Ovary (tissue), 10 donors: ENCODE results near the gene ZDHHC19. TPM values are rescaled to one million over a fixed set of nuclear protein-coding genes. Genes with fewer than 3 reads are reported as not detected.

Experiments used
- DNase-seq, 5 donors: peaks; one replicate each; pipeline ENCODE4 v3.0.0-alpha.2; 2019 to 2020
- H3K27ac ChIP-seq, 2 donors: fragments of 200-600 bp; one replicate each; pipeline versions ENCODE4 v1.5.1 to v1.8.0; 2019 to 2022
- H3K27me3 ChIP-seq: fragments of 200-600 bp; one replicate; pipeline ENCODE4 v1.8.0; 2022
- H3K36me3 ChIP-seq: fragments of 200-600 bp; sonication (generic); one replicate; pipeline ENCODE4 v1.5.1; 2019
- H3K4me1 ChIP-seq: one replicate; pipeline ENCODE4 v1.8.1; 2013; ENCODE audit warnings: mild to moderate bottlenecking, moderate library complexity; ENCODE audit not compliant: insufficient read depth
- H3K4me3 ChIP-seq: fragments of 200-600 bp; sonication (generic); one replicate; pipeline ENCODE4 v1.5.1; 2017
- H3K9me3 ChIP-seq, 2 donors: fragments of 200-600 bp in 1 of 2; sonication (generic) in 1 of 2; one replicate each; pipeline versions ENCODE4 v1.5.1 to v1.8.1; 2013 to 2019; ENCODE audit warnings: mild to moderate bottlenecking in 1 of 2, moderate library complexity in 1 of 2
- CTCF ChIP-seq, 3 donors: fragments of 450-650 bp in 2 of 3; fragments of 200-600 bp in 1 of 3; IDR thresholded peaks; one replicate each; pipeline versions ENCODE4 v1.5.1 to v1.8.0; 2016 to 2022; ENCODE audit warnings: antibody characterized with exemption in 3 of 3, mild to moderate bottlenecking in 1 of 3
- EP300 ChIP-seq: sonication (generic); formaldehyde crosslinking; IDR thresholded peaks from one replicate; pipeline ENCODE4 v1.6.1; 2017; ENCODE audit warnings: antibody characterized with exemption
- POLR2A ChIP-seq: fragments of 450-650 bp; IDR thresholded peaks from one replicate; pipeline ENCODE4 v1.6.1; 2017; ENCODE audit warnings: antibody characterized with exemption, mild to moderate bottlenecking, moderate library complexity
- WGBS, 3 donors: extraction: QIAGEN DNeasy Blood & Tissue Kit in 1 of 3; methylation state at CpG; one replicate each; pipeline versions ENCODE4 v1.1.5 to v1.1.7; 2013 to 2017; 5-methylcytosine and 5-hydroxymethylcytosine counted together
- intact Hi-C, 4 donors: fragments of 100-400 bp; cut with DNase I; formaldehyde crosslinking; loops; one replicate each; pipeline versions ENCODE4 v1.11.0 to v1.15.1; 2022 to 2023
- long read RNA-seq, 3 donors: library from polyadenylated mRNA in 2 of 3; unstranded in 2 of 3; transcript quantifications; one replicate each; pipeline ENCODE4 v2.0.0 and lab custom pipeline, GENCODE V29; 2021 to 2026
- polyA plus RNA-seq, 2 donors: library from polyadenylated mRNA; stranded (reverse); fragments of 200-250 nt in 1 of 2; fragments of 350-450 nt in 1 of 2; fragmentation: Illumina TruSeq in 1 of 2; extraction: RNeasy Lipid Tissue Mini Kit (QIAGEN cat#74804) in 1 of 2; gene quantifications; one replicate each; pipeline ENCODE4 v1.2.3, GENCODE V29; 2013 to 2014
- total RNA-seq, 7 donors: library from RNA; depleted of rRNA in 2 of 7; stranded (reverse); fragments of >200 nt in 2 of 7; fragmentation: NEBNext Ultra II Directional in 3 of 7; extraction: Animal tissue kit (Norgen Biotek cat#: 25700) in 3 of 7; gene quantifications; one replicate each; pipeline versions ENCODE4 v1.1.0 to v1.2.4, GENCODE V29; 2016 to 2023
- donor health status: DM: no; HTN: no; CAD: no; lungs with moderate emphysema.
- donor health status: DM: no; HTN: no; CAD: no.
- donor health status: Bipolar disorder and iron deficiency.
- donor health status: DM: yes; HTN: yes; CAD: no.
- donor health status: DM: no; HTN: no; CAD: no.
- donor health status: DM: yes; HTN: yes; CAD: no.

ZDHHC19 gene
- total RNA-seq: 1 to 10 TPM in 6 of 7 donors, under 1 TPM in 1; 0.24 to 9.3 (median 3.8) TPM
- polyA plus RNA-seq: 1 to 10 TPM; 4.7 to 4.9 TPM
- long read RNA-seq, donor 1, partial matches to known transcripts: 1 of 6 reads
- long read RNA-seq, donor 1, other reads (novel, unspliced or antisense): 5 of 6 reads
- long read RNA-seq, donor 2: 0 reads
- long read RNA-seq, donor 3, partial matches to known transcripts: 0 of 1 reads
- long read RNA-seq, donor 3, other reads (novel, unspliced or antisense): 1 of 1 reads

DNA sequence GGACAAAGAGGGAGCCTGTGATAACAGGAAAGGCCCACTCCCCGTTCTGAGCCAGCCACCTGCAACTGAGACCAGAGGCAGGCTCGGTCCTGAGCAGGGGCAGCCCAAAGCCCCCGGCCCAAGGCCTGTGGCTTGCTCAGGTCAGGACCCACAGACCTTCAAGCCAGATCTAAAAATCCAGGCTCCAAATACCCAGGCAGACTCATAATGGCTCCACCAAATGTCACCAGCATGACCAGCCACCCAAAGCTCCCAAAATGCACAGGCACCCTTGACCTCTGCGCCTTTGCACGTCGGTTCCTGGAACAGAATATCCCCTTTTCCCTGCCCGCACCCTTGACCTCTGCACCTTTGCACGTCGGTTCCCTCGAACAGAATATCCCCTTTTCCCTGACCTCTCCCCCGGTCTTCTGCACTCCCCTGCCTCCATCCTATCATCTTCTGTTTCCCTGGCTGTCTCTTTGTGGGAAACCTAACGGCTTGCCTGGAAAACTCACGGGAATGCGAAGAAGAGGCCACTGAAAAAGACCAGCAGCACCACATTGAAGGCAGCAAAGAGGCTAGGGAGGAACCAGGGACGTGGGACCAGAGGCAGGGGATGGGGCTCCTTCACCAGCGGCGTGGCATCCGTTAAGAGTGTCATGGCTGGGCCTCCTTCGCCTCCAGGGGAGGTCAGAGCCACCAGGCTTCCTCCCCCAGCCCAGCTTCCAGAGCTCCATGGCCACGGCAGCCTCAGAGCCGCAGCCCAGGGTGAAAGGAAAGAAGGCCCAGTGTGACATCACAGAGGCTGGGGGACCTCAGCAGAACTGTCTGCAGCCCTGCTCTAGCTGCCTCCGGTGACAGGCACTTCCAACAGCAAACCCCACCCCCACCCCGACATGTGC is at the start of gene ZDHHC19:
TSS of gene ZDHHC19 (minus strand) at position 728 of the 884 bp plus-strand sequence. CDS start at position 643, 85 bp downstream.
- peak in 2 of 5 donors; percentile 38 to 58 for DNase-seq
- 53 to 56% (median 55%) methylated on average over 23 of the region's 23 CpGs for WGBS, 3 donors
- intact Hi-C loops: no loop called here
- Histone ChIP-seq H3K9me3 (no peaks in the 10 kb centered on the region), H3K36me3 (no peaks in the 10 kb centered on the region), H3K4me1 (peaks cover 9% of the 10 kb centered on the region), H3K27me3 (no peaks in the 10 kb centered on the region), H3K27ac (peak within 1 kb of the TSS in 1 of 2 donors; percentile 71), H3K4me3 (no peak within 1 kb of the TSS)
- no peak for TF ChIP-seq EP300
- no peak for TF ChIP-seq POLR2A
- no peak for TF ChIP-seq CTCF (IDR thresholded peaks at IDR 0.05)

- no peak overlapping the region for H3K4me3 ChIP-seq
- H3K9me3 ChIP-seq: no peaks in the 10 kb centered on the region
- WGBS, 3 donors: 95 to 97% (median 97%) methylated on average over 4 of the region's 4 CpGs
- DNase-seq: no peak
- H3K27me3 ChIP-seq: no peaks in the 10 kb centered on the region
- H3K36me3 ChIP-seq: no peaks in the 10 kb centered on the region
- no peaks in the 10 kb centered on the region for H3K4me1 ChIP-seq
- H3K27ac ChIP-seq: no peak overlapping the region
- TF ChIP-seq EP300 (no peak), POLR2A (no peak)
- intact Hi-C loops: no loop called here
Measured at GRCh38 chr3:196260784-196261183, 49.6 kb upstream of the ZDHHC19 start.

GRCh38 chr3:196255776-196256175 is 44.6 kb upstream of the ZDHHC19 start:
- Histone ChIP-seq H3K27me3 (no peaks in the 10 kb centered on the region), H3K36me3 (no peaks in the 10 kb centered on the region), H3K27ac (no peak overlapping the region), H3K9me3 (no peaks in the 10 kb centered on the region), H3K4me1 (no peaks in the 10 kb centered on the region), H3K4me3 (no peak overlapping the region)
- WGBS, 3 donors: 64 to 82% (median 70%) methylated on average over 1 of the region's 1 CpG
- TF ChIP-seq CTCF (IDR thresholded peaks at IDR 0.05) (no peak), EP300 (no peak), POLR2A (no peak)
- intact Hi-C loops: loop anchor here in 3 of 4 donors (5.0 to 10.0 kb wide), 2 partner anchors 429 to 432 kb away; no protein-coding TSS in a partner anchor
- DNase-seq: no peak

DNA sequence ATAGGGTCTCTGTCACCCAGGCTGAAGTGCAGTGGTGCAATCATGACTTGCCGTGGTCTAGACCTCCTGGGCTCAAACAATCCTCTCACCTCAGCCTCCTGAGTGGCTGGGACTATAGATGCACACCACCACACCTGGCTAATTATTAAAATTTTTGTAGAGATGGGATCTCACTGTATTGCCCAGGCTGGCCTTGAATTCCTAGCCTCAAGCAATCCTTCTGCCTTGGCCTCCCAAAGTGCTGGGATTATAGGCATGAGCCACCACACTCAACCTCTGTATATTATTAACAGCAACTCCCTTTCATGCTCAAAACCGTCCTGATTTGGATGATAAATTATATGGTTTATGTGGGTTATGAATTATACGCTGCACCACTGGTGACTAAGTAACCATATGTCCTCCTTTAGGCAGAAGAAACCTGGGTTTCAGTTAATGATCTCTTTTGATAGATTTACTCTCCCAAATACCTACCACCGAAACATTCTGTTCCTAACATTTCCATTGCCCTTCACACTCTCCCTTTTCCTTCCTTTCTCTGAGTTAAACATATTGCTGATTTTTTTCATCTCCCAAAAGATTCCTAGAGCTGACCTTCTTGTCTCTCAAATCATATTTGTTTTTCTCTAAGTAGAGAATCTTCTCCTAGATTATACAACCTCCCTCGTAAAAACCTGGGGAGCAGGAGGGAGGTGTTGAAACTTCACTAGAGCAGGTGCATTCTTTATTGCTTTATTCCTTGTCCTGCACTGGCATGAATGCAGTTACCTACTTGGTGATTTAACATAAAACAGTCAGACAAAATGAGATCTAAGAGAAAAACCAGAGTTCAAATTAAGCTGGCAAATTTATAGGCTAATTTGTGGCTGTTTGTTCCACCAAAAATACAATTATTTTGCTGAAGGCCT is 43.4 kb upstream of the ZDHHC19 start:
- Histone ChIP-seq H3K4me1 (no peaks in the 10 kb centered on the region), H3K27ac (no peak overlapping the region), H3K4me3 (no peak overlapping the region), H3K27me3 (no peaks in the 10 kb centered on the region), H3K9me3 (no peaks in the 10 kb centered on the region), H3K36me3 (no peaks in the 10 kb centered on the region)
- 60 to 78% (median 75%) methylated on average over 5 of the region's 5 CpGs for WGBS, 3 donors
- TF ChIP-seq POLR2A (no peak), CTCF (IDR thresholded peaks at IDR 0.05) (no peak), EP300 (no peak)
- intact Hi-C loops: loop anchor here (5.0 to 10.0 kb wide), 2 partner anchors 430 to 433 kb away; no protein-coding TSS in a partner anchor
- no peak for DNase-seq
